ENCODE results near the gene DCTN5.

Gene DCTN5

GRCh38 chr16:23716484-23716883 is 75.2 kb downstream of the DCTN5 start:
- TF ChIP-seq GATA2 (IDR thresholded peaks at IDR 0.05; ENCODE audit: low read depth, low read length) (no peak), GATA3 (IDR thresholded peaks at IDR 0.05; ENCODE audit: low read depth, low read length) (no peak)

GRCh38 chr16:23724096-23724784 is 83.0 kb downstream of the DCTN5 start:
- no peak for TF ChIP-seq GATA2 (IDR thresholded peaks at IDR 0.05; ENCODE audit: low read depth, low read length)
- no peak for TF ChIP-seq GATA3 (IDR thresholded peaks at IDR 0.05; ENCODE audit: low read depth, low read length)

- TF ChIP-seq GATA2 (IDR thresholded peaks at IDR 0.05; ENCODE audit: low read depth, low read length): no peak
- no peak for TF ChIP-seq GATA3 (IDR thresholded peaks at IDR 0.05; ENCODE audit: low read depth, low read length)
Observed at GRCh38 chr16:23724785-23725131, 83.5 kb downstream of the DCTN5 start.

GRCh38 chr16:23726710-23727109 is 85.4 kb downstream of the DCTN5 start:
- TF ChIP-seq GATA3 (IDR thresholded peaks at IDR 0.05; ENCODE audit: low read depth, low read length) (no peak), GATA2 (IDR thresholded peaks at IDR 0.05; ENCODE audit: low read depth, low read length) (no peak)

All from SH-SY5Y (cell line).